Spinal cord (tissue), 10 donors: ENCODE measurements around the gene PPP6R2. TPM values are rescaled to one million over a fixed set of nuclear protein-coding genes. Genes with fewer than 3 reads are reported as not detected.
A peak's percentile ranks its signal among the peaks of the same experiment; 100 is the strongest.
"Not testable (repeated sequence)": the region's sequence is repeated elsewhere in the genome, so short reads cannot be mapped to it uniquely, and the experiment has no call there.

Experiments used
- DNase-seq, 6 donors: peaks; one replicate each; pipeline versions ENCODE4 v3.0.0 to v3.0.0-alpha.2; 2013 to 2015; ENCODE audit warnings: low spot score in 6 of 6, low read depth in 4 of 6
- H3K27ac ChIP-seq: one replicate; pipeline ENCODE4 v1.5.1; 2013; ENCODE audit warnings: low read depth, low read length, control low read depth
- H3K27me3 ChIP-seq: one replicate; pipeline ENCODE4 v1.6.1; 2013; ENCODE audit warnings: low read length; ENCODE audit not compliant: control insufficient read depth, insufficient read depth
- H3K36me3 ChIP-seq: one replicate; pipeline ENCODE4 v1.6.1; 2013; ENCODE audit warnings: low read length; ENCODE audit not compliant: control insufficient read depth, insufficient read depth
- H3K4me1 ChIP-seq: one replicate; pipeline ENCODE4 v1.6.1; 2013; ENCODE audit warnings: low read length; ENCODE audit not compliant: control insufficient read depth, insufficient read depth
- H3K4me3 ChIP-seq: one replicate; pipeline ENCODE4 v1.5.1; 2013; ENCODE audit warnings: low read depth, low read length, control low read depth
- H3K9me3 ChIP-seq: one replicate; pipeline ENCODE4 v1.6.1; 2013; ENCODE audit warnings: low read length; ENCODE audit not compliant: control insufficient read depth, insufficient read depth
- WGBS: methylation state at CpG from one replicate; pipeline ENCODE4 v1.1.5; 2013; ENCODE audit warnings: missing lambda C conversion rate; ENCODE audit not compliant: insufficient coverage; 5-methylcytosine and 5-hydroxymethylcytosine counted together
- polyA plus RNA-seq, 2 donors: library from polyadenylated mRNA; unstranded; fragments of 120-200 nt; gene quantifications; one replicate each; pipeline ENCODE4 v1.2.1, GENCODE V29; 2013; ENCODE audit not compliant: insufficient read length in 2 of 2
- total RNA-seq, 2 donors: library from RNA; depleted of rRNA in 1 of 2; stranded (reverse); fragments of 120-200 nt in 1 of 2; fragments of >200 nt in 1 of 2; gene quantifications; one replicate each; pipeline versions ENCODE4 v1.2.3 to v1.2.4, GENCODE V29; 2013 to 2014
- donor health status: healthy.

Gene PPP6R2
- total and polyA plus RNA-seq, 4 donors, result 42.9 to 84.9 (median 67.5) TPM

- peaks cover 30% of the 10 kb centered on the region for H3K36me3 ChIP-seq
- H3K4me3 ChIP-seq, result no peak overlapping the region
- H3K27me3 ChIP-seq, result no peaks in the 10 kb centered on the region
- no peaks in the 10 kb centered on the region for H3K9me3 ChIP-seq
- H3K4me1 ChIP-seq, result peaks cover 7% of the 10 kb centered on the region
- no peak overlapping the region for H3K27ac ChIP-seq
- no peak for DNase-seq
- 96% methylated on average over 3 of the region's 10 CpGs for WGBS
Observed at GRCh38 chr22:50357756-50358155, 14.6 kb downstream of the PPP6R2 start.

- H3K9me3 ChIP-seq, result no peaks in the 10 kb centered on the region
- no peak overlapping the region for H3K4me3 ChIP-seq
- no peak overlapping the region for H3K27ac ChIP-seq
- H3K36me3 ChIP-seq, result peaks cover 28% of the 10 kb centered on the region
- no peak for DNase-seq
- H3K27me3 ChIP-seq, result no peaks in the 10 kb centered on the region
- H3K4me1 ChIP-seq, result peaks cover 10% of the 10 kb centered on the region
- WGBS, result 84% methylated on average over 2 of the region's 2 CpGs
Observed at GRCh38 chr22:50360578-50360977, 17.5 kb downstream of the PPP6R2 start.

GRCh38 chr22:50361222-50361621 lies 18.1 kb downstream of the PPP6R2 start:
- 89% methylated on average over 5 of the region's 5 CpGs for WGBS
- Histone ChIP-seq H3K27ac (no peak overlapping the region), H3K9me3 (no peaks in the 10 kb centered on the region), H3K27me3 (no peaks in the 10 kb centered on the region), H3K4me3 (no peak overlapping the region), H3K36me3 (peaks cover 25% of the 10 kb centered on the region), H3K4me1 (peaks cover 10% of the 10 kb centered on the region)
- DNase-seq, result no peak

GRCh38 chr22:50361688-50362087 lies 18.6 kb downstream of the PPP6R2 start:
- H3K9me3 ChIP-seq, result no peaks in the 10 kb centered on the region
- no peaks in the 10 kb centered on the region for H3K27me3 ChIP-seq
- WGBS, result 97% methylated on average over 4 of the region's 5 CpGs
- peaks cover 10% of the 10 kb centered on the region for H3K4me1 ChIP-seq
- no peak overlapping the region for H3K4me3 ChIP-seq
- peaks cover 25% of the 10 kb centered on the region for H3K36me3 ChIP-seq
- DNase-seq, result no peak
- no peak overlapping the region for H3K27ac ChIP-seq

- H3K9me3 ChIP-seq, result no peaks in the 10 kb centered on the region
- peak in 1 of 6 donors; percentile 84 for DNase-seq
- peaks cover 10% of the 10 kb centered on the region for H3K4me1 ChIP-seq
- peaks cover 21% of the 10 kb centered on the region for H3K36me3 ChIP-seq
- no peak overlapping the region for H3K4me3 ChIP-seq
- H3K27me3 ChIP-seq, result no peaks in the 10 kb centered on the region
- H3K27ac ChIP-seq, result no peak overlapping the region
- 62% methylated on average over 5 of the region's 8 CpGs for WGBS
Observed at GRCh38 chr22:50363166-50363802, 20.2 kb downstream of the PPP6R2 start.

- WGBS, result 96% methylated on average over 8 of the region's 11 CpGs
- DNase-seq, result not testable (repeated sequence)
Observed at GRCh38 chr22:50363803-50364194, 20.7 kb downstream of the PPP6R2 start.

GRCh38 chr22:50367778-50368500 lies 24.8 kb downstream of the PPP6R2 start:
- Histone ChIP-seq H3K27me3 (no peaks in the 10 kb centered on the region), H3K27ac (no peak overlapping the region), H3K36me3 (peaks cover 15% of the 10 kb centered on the region), H3K4me1 (peaks cover 2% of the 10 kb centered on the region), H3K9me3 (no peaks in the 10 kb centered on the region), H3K4me3 (no peak overlapping the region)
- 90% methylated on average over 25 of the region's 27 CpGs for WGBS
- DNase-seq, result no peak

More at GRCh38 chr22:50363803-50364194, 20.7 kb downstream of the PPP6R2 start:
- not testable (repeated sequence) for H3K4me3 ChIP-seq, H3K9me3 ChIP-seq, H3K27ac ChIP-seq, H3K27me3 ChIP-seq
- H3K4me1 ChIP-seq, result peaks cover 10% of the 10 kb centered on the region
- H3K36me3 ChIP-seq, result peaks cover 25% of the 10 kb centered on the region

GRCh38 chr22:50371101-50371648 lies 28.0 kb downstream of the PPP6R2 start:
- no peaks in the 10 kb centered on the region for H3K9me3 ChIP-seq
- no peak for DNase-seq
- H3K4me1 ChIP-seq, result no peaks in the 10 kb centered on the region
- WGBS, result 100% methylated on average over 1 of the region's 2 CpGs
- no peak overlapping the region for H3K27ac ChIP-seq
- peaks cover 29% of the 10 kb centered on the region for H3K36me3 ChIP-seq
- no peaks in the 10 kb centered on the region for H3K27me3 ChIP-seq
- H3K4me3 ChIP-seq, result no peak overlapping the region

GRCh38 chr22:50376085-50376651 lies 33.0 kb downstream of the PPP6R2 start:
- H3K27ac ChIP-seq, result no peak overlapping the region
- no peaks in the 10 kb centered on the region for H3K4me1 ChIP-seq
- no peak for DNase-seq
- H3K4me3 ChIP-seq, result no peak overlapping the region
- peaks cover 42% of the 10 kb centered on the region for H3K36me3 ChIP-seq
- no CpG with 5 or more reads among the region's 5 CpGs for WGBS
- no peaks in the 10 kb centered on the region for H3K9me3 ChIP-seq
- no peaks in the 10 kb centered on the region for H3K27me3 ChIP-seq
